Ishikawa (cell line): ENCODE measurements around the gene GARIN3.
A peak's percentile ranks its signal among the peaks of the same experiment; 100 is the strongest.

Experiments used
- CEBPB ChIP-seq: IDR thresholded peaks from 2 replicates; pipeline ENCODE4 v1.6.1; 2012
- CREB1 ChIP-seq: IDR thresholded peaks from 2 replicates; pipeline ENCODE4 v1.6.1; 2012; ENCODE audit warnings: low read depth
- EGR1 ChIP-seq: IDR thresholded peaks from 2 replicates; pipeline ENCODE4 v1.6.1; 2012
- EP300 ChIP-seq: IDR thresholded peaks from 2 replicates; pipeline ENCODE4 v1.6.1; 2012; ENCODE audit warnings: borderline replicate concordance
- FOXM1 ChIP-seq: IDR thresholded peaks from 2 replicates; pipeline ENCODE4 v1.6.1; 2012; ENCODE audit warnings: low read depth, borderline replicate concordance
- NFIC ChIP-seq: IDR thresholded peaks from 2 replicates; pipeline ENCODE4 v1.6.1; 2012
- RAD21 ChIP-seq: IDR thresholded peaks from 2 replicates; pipeline ENCODE4 v1.6.1; 2012; ENCODE audit warnings: low read depth
- TAF1 ChIP-seq: IDR thresholded peaks from 2 replicates; pipeline ENCODE4 v1.6.1; 2012; ENCODE audit warnings: low read depth, mild to moderate bottlenecking
- TCF12 ChIP-seq: IDR thresholded peaks from 2 replicates; pipeline ENCODE4 v1.6.1; 2012; ENCODE audit warnings: low read depth
- TEAD4 ChIP-seq: IDR thresholded peaks from 2 replicates; pipeline ENCODE4 v1.6.1; 2012
- YY1 ChIP-seq: IDR thresholded peaks from 2 replicates; pipeline ENCODE4 v1.6.1; 2012; ENCODE audit warnings: low read depth
- ZBTB7A ChIP-seq: IDR thresholded peaks from 2 replicates; pipeline ENCODE4 v1.6.1; 2012; ENCODE audit warnings: low read depth
- TF ChIP-seq, protein P1 (sequence below): IDR thresholded peaks from 2 replicates; pipeline ENCODE4 v1.6.1; 2012
- TF ChIP-seq, protein P2 (sequence below): IDR thresholded peaks from 2 replicates; pipeline ENCODE4 v1.6.1; 2012; ENCODE audit warnings: low read depth, mild to moderate bottlenecking
- TF ChIP-seq, protein P3 (sequence below): IDR thresholded peaks from 2 replicates; pipeline ENCODE4 v1.6.1; 2012

GARIN3 gene

DNA sequence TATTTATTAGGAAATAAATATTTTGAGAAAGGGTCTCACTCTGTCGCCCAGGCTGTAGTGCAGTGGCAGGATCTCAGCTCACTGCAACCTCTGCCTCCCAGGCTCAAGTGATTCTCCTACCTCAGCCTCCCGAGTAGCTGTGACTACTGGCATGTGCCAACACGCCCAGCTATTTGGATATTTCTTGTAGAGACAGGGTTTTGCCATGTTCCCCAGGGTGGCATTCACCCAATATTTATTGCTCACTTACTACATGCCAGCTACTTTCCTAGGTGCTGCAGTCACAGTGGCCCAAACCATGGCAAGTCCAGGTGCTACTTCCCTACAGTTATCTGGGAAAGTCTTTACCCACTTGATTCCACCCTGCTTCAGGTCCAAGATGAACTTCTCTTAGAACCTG is 15.1 kb downstream of the GARIN3 start:
- no peak for TF ChIP-seq CREB1
- TF ChIP-seq, protein P1, sequence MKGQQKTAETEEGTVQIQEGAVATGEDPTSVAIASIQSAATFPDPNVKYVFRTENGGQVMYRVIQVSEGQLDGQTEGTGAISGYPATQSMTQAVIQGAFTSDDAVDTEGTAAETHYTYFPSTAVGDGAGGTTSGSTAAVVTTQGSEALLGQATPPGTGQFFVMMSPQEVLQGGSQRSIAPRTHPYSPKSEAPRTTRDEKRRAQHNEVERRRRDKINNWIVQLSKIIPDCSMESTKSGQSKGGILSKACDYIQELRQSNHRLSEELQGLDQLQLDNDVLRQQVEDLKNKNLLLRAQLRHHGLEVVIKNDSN = no peak
- TF ChIP-seq, protein P2, sequence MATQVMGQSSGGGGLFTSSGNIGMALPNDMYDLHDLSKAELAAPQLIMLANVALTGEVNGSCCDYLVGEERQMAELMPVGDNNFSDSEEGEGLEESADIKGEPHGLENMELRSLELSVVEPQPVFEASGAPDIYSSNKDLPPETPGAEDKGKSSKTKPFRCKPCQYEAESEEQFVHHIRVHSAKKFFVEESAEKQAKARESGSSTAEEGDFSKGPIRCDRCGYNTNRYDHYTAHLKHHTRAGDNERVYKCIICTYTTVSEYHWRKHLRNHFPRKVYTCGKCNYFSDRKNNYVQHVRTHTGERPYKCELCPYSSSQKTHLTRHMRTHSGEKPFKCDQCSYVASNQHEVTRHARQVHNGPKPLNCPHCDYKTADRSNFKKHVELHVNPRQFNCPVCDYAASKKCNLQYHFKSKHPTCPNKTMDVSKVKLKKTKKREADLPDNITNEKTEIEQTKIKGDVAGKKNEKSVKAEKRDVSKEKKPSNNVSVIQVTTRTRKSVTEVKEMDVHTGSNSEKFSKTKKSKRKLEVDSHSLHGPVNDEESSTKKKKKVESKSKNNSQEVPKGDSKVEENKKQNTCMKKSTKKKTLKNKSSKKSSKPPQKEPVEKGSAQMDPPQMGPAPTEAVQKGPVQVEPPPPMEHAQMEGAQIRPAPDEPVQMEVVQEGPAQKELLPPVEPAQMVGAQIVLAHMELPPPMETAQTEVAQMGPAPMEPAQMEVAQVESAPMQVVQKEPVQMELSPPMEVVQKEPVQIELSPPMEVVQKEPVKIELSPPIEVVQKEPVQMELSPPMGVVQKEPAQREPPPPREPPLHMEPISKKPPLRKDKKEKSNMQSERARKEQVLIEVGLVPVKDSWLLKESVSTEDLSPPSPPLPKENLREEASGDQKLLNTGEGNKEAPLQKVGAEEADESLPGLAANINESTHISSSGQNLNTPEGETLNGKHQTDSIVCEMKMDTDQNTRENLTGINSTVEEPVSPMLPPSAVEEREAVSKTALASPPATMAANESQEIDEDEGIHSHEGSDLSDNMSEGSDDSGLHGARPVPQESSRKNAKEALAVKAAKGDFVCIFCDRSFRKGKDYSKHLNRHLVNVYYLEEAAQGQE = no peak
- no peak for TF ChIP-seq YY1
- TF ChIP-seq TCF12 = no peak
- no peak for TF ChIP-seq EGR1
- TF ChIP-seq TAF1 = no peak
- TF ChIP-seq CEBPB = no peak
- no peak for TF ChIP-seq EP300
- TF ChIP-seq, protein P3, sequence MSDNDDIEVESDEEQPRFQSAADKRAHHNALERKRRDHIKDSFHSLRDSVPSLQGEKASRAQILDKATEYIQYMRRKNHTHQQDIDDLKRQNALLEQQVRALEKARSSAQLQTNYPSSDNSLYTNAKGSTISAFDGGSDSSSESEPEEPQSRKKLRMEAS = no peak
- TF ChIP-seq NFIC = no peak
- TF ChIP-seq TEAD4 = no peak

DNA sequence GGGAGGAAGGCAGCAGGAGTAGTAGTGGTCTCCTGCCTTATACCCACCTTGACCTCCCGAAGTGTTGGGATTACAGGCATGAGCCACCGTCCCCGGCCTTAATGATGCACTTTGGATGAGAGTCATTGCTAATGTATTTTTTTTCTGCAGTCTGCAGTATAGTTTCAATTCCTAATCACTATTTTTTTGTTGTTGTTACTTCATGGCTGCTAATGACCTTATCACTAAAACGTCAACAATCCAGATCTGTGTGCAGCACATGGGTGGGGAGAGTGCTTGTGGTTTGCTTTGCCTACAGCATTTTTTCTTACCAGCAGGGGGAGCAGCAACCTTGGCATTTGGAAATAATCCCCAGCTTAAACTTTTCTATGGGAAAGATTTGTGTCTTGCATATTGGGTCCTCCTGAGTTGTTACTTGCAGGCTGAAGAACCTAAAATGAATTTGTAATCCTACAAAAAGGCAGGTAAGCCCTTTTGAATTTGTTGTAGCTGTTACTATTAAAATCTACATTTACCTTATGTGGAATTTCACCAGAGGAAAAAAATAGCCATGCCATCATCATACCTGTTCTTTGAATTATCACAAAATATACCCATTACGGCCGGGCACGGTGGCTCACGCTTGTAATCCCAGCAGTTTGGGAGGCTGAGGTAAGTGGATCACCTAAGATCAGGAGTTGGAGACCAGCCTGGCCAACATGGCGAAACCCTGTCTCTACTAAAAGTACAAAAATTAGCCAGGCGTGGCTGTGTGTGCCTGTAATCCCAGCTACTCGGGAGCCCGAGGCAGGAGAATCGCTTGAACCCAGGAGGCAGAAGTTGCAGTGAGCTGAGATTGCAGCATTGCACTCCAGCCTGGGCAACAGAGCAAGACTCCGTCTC is 17.1 kb downstream of the GARIN3 start:
- TF ChIP-seq EGR1 (no peak), CREB1 (no peak), TAF1 (no peak), RAD21 (peak; percentile 71)

DNA sequence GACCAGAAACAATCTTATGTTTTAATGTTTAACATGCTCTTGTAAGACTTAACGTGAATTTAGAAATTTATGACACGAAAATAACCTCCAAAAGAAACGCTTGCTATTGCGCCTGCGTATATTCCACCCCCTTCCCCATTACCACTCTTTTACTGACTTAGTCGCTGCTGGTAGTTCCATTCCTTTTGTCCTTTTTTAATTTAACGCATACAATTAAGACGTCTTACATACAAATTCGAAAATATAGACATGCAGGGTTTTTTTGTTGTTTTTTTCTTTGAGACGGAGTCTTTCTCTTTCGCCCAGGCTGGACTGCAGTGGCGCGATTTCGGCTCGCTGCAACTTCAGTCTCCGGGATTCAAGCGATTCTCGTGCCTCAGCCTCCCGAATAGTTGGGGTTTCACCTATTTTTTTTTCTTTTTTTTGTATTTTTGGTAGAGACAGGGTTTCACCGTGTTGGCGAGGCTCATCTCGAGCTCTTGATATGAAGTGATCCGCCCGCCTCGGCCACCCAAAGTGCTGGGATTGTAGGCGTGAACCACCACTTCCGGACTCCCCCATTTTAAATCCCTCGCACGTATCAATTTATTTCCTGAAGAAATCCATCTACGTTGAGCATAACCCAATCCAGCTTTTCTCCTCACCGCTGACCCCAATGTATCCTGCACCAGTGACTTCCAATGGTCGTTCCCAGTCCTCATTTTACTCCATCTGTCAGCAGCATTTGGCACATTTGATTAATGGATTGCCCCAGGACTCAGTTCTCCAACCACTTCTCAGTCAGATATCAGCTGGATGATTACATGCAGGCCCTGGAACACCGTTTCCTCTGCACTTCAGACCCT is 22.7 kb downstream of the GARIN3 start:
- TF ChIP-seq CREB1 = no peak
- no peak for TF ChIP-seq NFIC
- TF ChIP-seq, protein P3 = no peak
- no peak for TF ChIP-seq CEBPB
- TF ChIP-seq ZBTB7A = no peak

DNA sequence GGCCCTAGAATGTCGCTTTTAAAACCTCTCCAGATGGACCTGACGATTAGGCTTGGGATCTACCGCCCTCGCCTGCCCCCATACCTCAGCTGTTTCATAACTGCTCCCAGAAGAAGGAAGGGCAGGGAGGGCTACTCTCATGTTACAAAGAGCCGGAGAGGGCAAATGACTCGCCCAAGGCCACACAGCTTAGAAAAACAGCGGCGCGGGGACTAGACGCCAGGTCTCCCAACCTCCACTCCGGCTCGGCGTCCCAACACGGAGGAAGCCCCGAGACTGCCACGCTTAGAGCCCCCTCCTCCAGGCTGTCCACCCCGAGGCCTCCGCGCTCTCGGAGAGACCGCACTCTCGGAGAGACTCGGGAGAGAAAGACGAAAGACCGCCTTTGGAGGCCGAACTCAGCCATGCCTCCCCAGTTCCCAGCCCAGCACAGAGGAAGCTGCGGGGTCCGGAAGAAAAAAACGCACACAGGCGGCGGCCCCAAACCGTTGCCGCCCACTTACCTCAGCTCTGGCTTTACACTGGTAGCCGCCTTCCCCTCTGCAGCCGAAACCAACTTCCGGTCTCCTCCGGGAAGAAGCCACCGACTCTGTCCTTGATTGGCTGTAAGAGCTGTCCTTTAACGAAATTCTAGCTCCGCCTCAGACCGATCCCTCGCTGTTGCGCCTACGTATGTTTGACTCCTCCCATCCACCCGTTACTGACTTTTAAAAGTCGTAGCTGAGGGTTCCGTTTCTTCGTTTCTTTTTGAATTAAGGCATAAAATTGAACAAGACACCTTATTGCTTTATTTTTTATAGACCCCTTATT is 23.5 kb downstream of the GARIN3 start, which contains the start of gene MED7:
Gene MED7, minus strand, starts transcription at position 549 of the 810 bp plus-strand sequence. CDS start 3,434 bp downstream, outside the sequence.
- TF ChIP-seq, protein P2 = no peak
- TF ChIP-seq ZBTB7A (no peak), CEBPB (0 out of 2 replicates have a peak, but pooled peaks have one; percentile 21), FOXM1 (peak; percentile 53; the same call in 1 of the 2 replicates), TAF1 (peak; percentile 73; the same call in 1 of the 2 replicates)

DNA sequence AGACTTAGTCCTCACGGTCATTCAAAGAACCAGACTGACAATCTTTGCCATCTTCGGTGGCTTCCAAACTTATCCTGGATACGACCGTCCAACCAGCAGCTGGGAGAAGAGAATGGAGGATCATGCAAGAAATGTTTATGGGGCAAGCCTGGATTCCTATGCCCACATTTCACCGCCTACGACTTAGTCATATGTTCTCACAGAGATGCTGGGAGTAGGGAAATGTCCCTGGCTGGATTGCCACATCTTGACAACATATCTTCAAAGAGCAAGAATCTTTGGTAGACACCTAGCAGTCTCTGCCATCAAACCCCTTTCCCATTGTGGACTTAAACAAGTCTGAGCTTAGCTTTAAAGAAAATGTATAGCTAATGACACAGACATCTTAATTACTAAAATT is 28.4 kb downstream of the GARIN3 start:
- TF ChIP-seq, protein P1 = no peak
- TF ChIP-seq TEAD4 (no peak), CREB1 (no peak), FOXM1 (no peak), EP300 (no peak), RAD21 (no peak), EGR1 (no peak), TCF12 (no peak), NFIC (no peak), ZBTB7A (no peak), CEBPB (no peak)
- TF ChIP-seq, protein P2 = no peak
- TF ChIP-seq, protein P3 = no peak
